IMR-90 (cell line): ENCODE results near the gene MAML3. TPM values are rescaled to one million over a fixed set of nuclear protein-coding genes. Genes with fewer than 3 reads are reported as not detected.

Source experiments
- ATAC-seq: fragments of 200-7000 bp; cut with Tn5 transposase; 2 replicates; pipeline ENCODE4 v1.9.1; 2020; ENCODE audit warnings: low read depth, mild to moderate bottlenecking, moderate library complexity
- BruUV-seq: library from RNA; stranded (reverse); fragments of 400-500 nt; replicated peaks from 2 replicates; lab custom pipeline; 2021; lab: Mats Ljungman, UMichigan
- CTCF ChIA-PET: fragments of 300-600 bp; formaldehyde crosslinking; extraction: SDS; loops from one replicate; lab custom pipeline; 2021; ENCODE audit warnings: antibody characterized with exemption; lab: Yijun Ruan, JAX
- POLR2A ChIA-PET: fragments of 300-600 bp; sonication (Branson Sonifier 250); formaldehyde crosslinking; loops from one replicate; lab custom pipeline; 2022; ENCODE audit warnings: antibody characterized with exemption; ENCODE audit not compliant: unreplicated experiment; lab: Charles Lee
- DNase-seq: peaks from one replicate; pipeline ENCODE4 v3.0.0; 2013
- H2AFZ ChIP-seq: replicated peaks from 2 replicates; pipeline ENCODE3; 2013; ENCODE audit warnings: low read length, mild to moderate bottlenecking; ENCODE audit not compliant: poor library complexity
- H2AK5ac ChIP-seq: 2 replicates; pipeline ENCODE4 v1.6.1; 2013; ENCODE audit warnings: low read depth, low read length, inconsistent platforms
- H2AK9ac ChIP-seq: replicated peaks from 2 replicates; pipeline ENCODE3; 2013; ENCODE audit warnings: mild to moderate bottlenecking, low read depth, low read length, moderate library complexity; ENCODE audit not compliant: poor library complexity
- H2BK120ac ChIP-seq: 2 replicates; pipeline ENCODE4 v1.6.1; 2013; ENCODE audit warnings: low read depth, low read length, inconsistent platforms
- H2BK15ac ChIP-seq: 3 replicates; pipeline ENCODE4 v1.6.1; 2013; ENCODE audit warnings: low read depth, low read length, inconsistent platforms
- H2BK20ac ChIP-seq: 2 replicates; pipeline ENCODE4 v1.6.1; 2013; ENCODE audit warnings: low read depth, mild to moderate bottlenecking, inconsistent platforms, low read length, moderate library complexity
- H2BK5ac ChIP-seq: 2 replicates; pipeline ENCODE4 v1.6.1; 2013; ENCODE audit warnings: mild to moderate bottlenecking, low read depth, low read length, inconsistent platforms; ENCODE audit not compliant: poor library complexity, severe bottlenecking
- H3K14ac ChIP-seq: replicated peaks from 2 replicates; pipeline ENCODE4 v1.6.1; 2013; ENCODE audit warnings: low read depth, low read length, inconsistent platforms
- H3K18ac ChIP-seq: 2 replicates; pipeline ENCODE4 v1.6.1; 2013; ENCODE audit warnings: low read depth, low read length, control low read depth
- H3K23ac ChIP-seq: 2 replicates; pipeline ENCODE4 v1.6.1; 2013; ENCODE audit warnings: low read depth, low read length, inconsistent platforms
- H3K27ac ChIP-seq: 2 replicates; pipeline ENCODE4 v1.5.1; 2013; ENCODE audit warnings: mild to moderate bottlenecking, control low read depth, low read length; ENCODE audit not compliant: insufficient read depth
- H3K27me3 ChIP-seq: 2 replicates; pipeline ENCODE4 v1.6.1; 2013; ENCODE audit warnings: low read length; ENCODE audit not compliant: control insufficient read depth, insufficient read depth
- H3K36me3 ChIP-seq: 2 replicates; pipeline ENCODE4 v1.6.1; 2013; ENCODE audit warnings: low read length, mixed read lengths; ENCODE audit not compliant: control insufficient read depth, insufficient read depth
- H3K4ac ChIP-seq: 2 replicates; pipeline ENCODE4 v1.6.1; 2013; ENCODE audit warnings: low read depth, low read length, inconsistent platforms
- H3K4me1 ChIP-seq: 2 replicates; pipeline ENCODE4 v1.6.1; 2013; ENCODE audit warnings: low read length, mixed read lengths; ENCODE audit not compliant: control insufficient read depth, insufficient read depth
- H3K4me2 ChIP-seq: 2 replicates; pipeline ENCODE4 v1.6.1; 2013; ENCODE audit warnings: low read depth, mild to moderate bottlenecking, control low read depth, low read length, moderate library complexity
- H3K4me3 ChIP-seq: 2 replicates; pipeline ENCODE4 v1.5.1; 2013; ENCODE audit warnings: low read depth, mild to moderate bottlenecking, control low read depth, low read length, moderate library complexity; ENCODE audit not compliant: insufficient read depth
- H3K56ac ChIP-seq: 2 replicates; pipeline ENCODE4 v1.6.1; 2013; ENCODE audit warnings: low read length, inconsistent platforms; ENCODE audit not compliant: insufficient read depth; ENCODE audit errors: extremely low read depth
- H3K79me1 ChIP-seq, 2 experiments: 2 replicates each; pipeline ENCODE4 v1.6.1; 2013; ENCODE audit warnings: low read length in 2 of 2, inconsistent platforms in 1 of 2, low read depth in 1 of 2
- H3K9ac ChIP-seq: 2 replicates; pipeline ENCODE4 v1.6.1; 2013; ENCODE audit warnings: low read depth, low read length, control low read depth
- H3K9me1 ChIP-seq: 2 replicates; pipeline ENCODE4 v1.6.1; 2013; ENCODE audit warnings: low read length, inconsistent platforms; ENCODE audit not compliant: insufficient read depth
- H3K9me3 ChIP-seq: 2 replicates; pipeline ENCODE4 v1.6.1; 2013; ENCODE audit warnings: low read length; ENCODE audit not compliant: control insufficient read depth, insufficient read depth
- H4K20me1 ChIP-seq: 2 replicates; pipeline ENCODE4 v1.6.1; 2013; ENCODE audit warnings: low read length, inconsistent platforms; ENCODE audit not compliant: insufficient read depth
- H4K5ac ChIP-seq: 2 replicates; pipeline ENCODE4 v1.6.1; 2013; ENCODE audit warnings: mild to moderate bottlenecking, low read depth, low read length, control low read depth
- H4K8ac ChIP-seq, 2 experiments: 2 replicates each; pipeline ENCODE4 v1.6.1; 2013; ENCODE audit warnings: low read depth in 2 of 2, low read length in 2 of 2, control low read depth in 1 of 2, inconsistent platforms in 1 of 2
- H4K91ac ChIP-seq: 2 replicates; pipeline ENCODE4 v1.6.1; 2013; ENCODE audit warnings: low read depth, low read length, inconsistent platforms; ENCODE audit not compliant: insufficient read depth
- BHLHE40 ChIP-seq: fragments of 150-350 bp; IDR thresholded peaks from 2 replicates; pipeline ENCODE4 v1.6.1; 2016; ENCODE audit warnings: mild to moderate bottlenecking, low read depth, low read length
- CEBPB ChIP-seq: IDR thresholded peaks from 2 replicates; pipeline ENCODE4 v1.6.1; 2012; ENCODE audit warnings: low read depth, low read length, improper control_type of control experiment
- FOS ChIP-seq: fragments of 150-350 bp; IDR thresholded peaks from 2 replicates; pipeline ENCODE4 v1.6.1; 2016; ENCODE audit warnings: low read depth, low read length
- MAZ ChIP-seq: IDR thresholded peaks from 2 replicates; pipeline ENCODE4 v1.6.1; 2012; ENCODE audit warnings: low read depth, mild to moderate bottlenecking, low read length, improper control_type of control experiment, moderate library complexity, borderline replicate concordance
- MXI1 ChIP-seq: IDR thresholded peaks from 2 replicates; pipeline ENCODE4 v1.6.1; 2012; ENCODE audit warnings: low read depth, mild to moderate bottlenecking, low read length, moderate library complexity, borderline replicate concordance
- NFE2L2 ChIP-seq: fragments of 150-350 bp; IDR thresholded peaks from 2 replicates; pipeline ENCODE4 v1.6.1; 2016; ENCODE audit warnings: low read depth, mild to moderate bottlenecking, low read length
- POLR2A ChIP-seq: IDR thresholded peaks from 2 replicates; pipeline ENCODE4 v1.6.1; 2012; ENCODE audit warnings: mild to moderate bottlenecking, low read depth, low read length
- RAD21 ChIP-seq: IDR thresholded peaks from 2 replicates; pipeline ENCODE4 v1.6.1; 2012; ENCODE audit warnings: low read length, improper control_type of control experiment
- RCOR1 ChIP-seq: IDR thresholded peaks from 2 replicates; pipeline ENCODE4 v1.6.1; 2012; ENCODE audit warnings: mild to moderate bottlenecking, low read length, improper control_type of control experiment; ENCODE audit not compliant: insufficient replicate concordance
- RFX5 ChIP-seq: IDR thresholded peaks from 2 replicates; pipeline ENCODE4 v1.8.0; 2012; ENCODE audit warnings: low read depth, mild to moderate bottlenecking, low read length, moderate library complexity
- SMC3 ChIP-seq: fragments of 150-350 bp; IDR thresholded peaks from 2 replicates; pipeline ENCODE4 v1.6.1; 2016; ENCODE audit warnings: low read depth, mild to moderate bottlenecking, antibody characterized with exemption, low read length, moderate library complexity
- WGBS, 2 experiments: methylation state at CpG; one replicate each; pipeline versions ENCODE4 v1.1.5 to v1.1.7; 2013; ENCODE audit warnings: missing lambda C conversion rate in 2 of 2; ENCODE audit not compliant: insufficient read length in 1 of 2; ENCODE audit errors: extremely low coverage in 2 of 2; 5-methylcytosine and 5-hydroxymethylcytosine counted together
- dilution Hi-C: fragments of 300-500 bp; cut with HindIII; formaldehyde crosslinking; loops from one replicate; pipeline ENCODE4 v1.14.3; 2018; ENCODE audit warnings: low sequenced_read_pairs; ENCODE audit not compliant: unreplicated experiment
- in situ Hi-C: fragments of 300-500 bp; cut with MboI; formaldehyde crosslinking; loops from 3 replicates; pipeline ENCODE4 v1.14.3; 2019; ENCODE audit warnings: low sequenced_read_pairs, inconsistent platforms, mixed read lengths
- intact Hi-C: fragments of 100-400 bp; cut with micrococcal nuclease; formaldehyde crosslinking; loops from 2 replicates; pipeline ENCODE4 v1.10.0; 2022
- polyA plus RNA-seq, 3 experiments: library from polyadenylated mRNA; depleted of rRNA; stranded (reverse); fragments of >200 nt; gene quantifications; 2 replicates each; pipeline ENCODE4 v1.2.3, GENCODE V29; 2012; ENCODE audit warnings: low replicate concordance in 1 of 3
- total RNA-seq: library from RNA; depleted of rRNA; stranded (reverse); fragments of >200 nt; gene quantifications from 2 replicates; pipeline ENCODE4 v1.2.3, GENCODE V29; 2012
- TF ChIP-seq, protein P1 (sequence below): conservative IDR thresholded peaks from 2 replicates; pipeline ENCODE4 v1.5.1; 2012; ENCODE audit warnings: mild to moderate bottlenecking, low read depth, low read length, improper control_type of control experiment
- TF ChIP-seq, protein P2 (sequence below): fragments of 150-350 bp; IDR thresholded peaks from 2 replicates; pipeline ENCODE4 v1.6.1; 2017; ENCODE audit warnings: mild to moderate bottlenecking, antibody characterized with exemption, low read length, low read depth

MAML3 gene
- total and polyA plus RNA-seq, 2 of the 4 experiments (the other 2 are of a cell fraction) = 0.90 to 1.7 TPM

DNA sequence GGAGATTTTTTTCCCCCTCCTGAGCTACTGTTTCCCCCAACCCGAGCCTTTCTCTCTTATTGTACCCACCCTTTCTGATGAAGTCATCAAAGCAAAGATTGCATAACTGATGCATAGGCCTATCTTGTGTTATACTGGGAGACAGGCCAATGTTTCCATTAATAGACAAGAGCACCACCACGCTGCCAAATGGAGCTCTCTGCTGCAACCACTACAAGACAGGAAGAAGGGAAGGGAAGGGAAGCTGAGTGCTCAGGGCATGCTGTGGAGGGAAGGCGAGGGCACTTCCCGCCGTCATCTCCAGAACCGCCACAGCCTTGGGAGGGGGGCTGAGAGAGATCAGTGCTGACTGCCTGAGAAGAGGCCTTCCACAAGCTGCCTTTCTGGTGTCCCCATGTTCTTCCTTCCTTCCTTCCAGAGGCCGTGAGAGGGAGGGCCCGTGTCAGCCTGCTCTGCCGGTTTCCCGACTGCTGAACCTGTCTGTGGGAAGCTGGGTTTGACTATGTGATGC is 413.4 kb downstream of the MAML3 start (continued):
- peak; percentile 99 for TF ChIP-seq CEBPB

DNA sequence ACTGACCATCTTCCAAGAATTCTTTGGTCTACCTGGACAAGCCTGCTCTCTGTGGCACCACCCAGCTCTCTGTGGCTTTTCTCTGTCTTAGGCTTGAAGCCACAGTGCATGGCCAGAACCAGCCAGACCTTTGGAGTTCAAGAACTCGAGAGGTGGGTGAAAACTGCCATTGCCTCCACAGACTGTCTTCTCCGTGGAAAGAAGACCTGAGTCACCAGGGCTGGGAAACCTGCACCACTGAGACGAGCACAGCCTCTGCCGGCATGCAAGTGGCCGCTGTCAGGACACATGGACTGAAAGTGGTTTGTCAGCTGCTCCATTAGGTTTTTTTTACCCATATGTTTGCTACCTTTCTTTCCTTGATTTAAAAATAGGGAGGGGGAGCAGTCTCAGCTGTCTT is 413.9 kb downstream of the MAML3 start:
- H2AK5ac ChIP-seq = peak overlapping the region; percentile 49
- H4K5ac ChIP-seq = no peak overlapping the region
- no peak overlapping the region for H3K27ac ChIP-seq
- H4K20me1 ChIP-seq = no peaks in the 10 kb centered on the region
- no CpG with 5 or more reads among the region's 5 CpGs for WGBS, 2 experiments
- intact Hi-C loops (no loop called here), dilution Hi-C loops (no loop called here), in situ Hi-C loops (loop anchor here (5.0 kb wide), 1 partner anchor 267 kb away; no protein-coding TSS in a partner anchor)
- peak overlapping the region; percentile 73 for H2AFZ ChIP-seq
- H2BK120ac ChIP-seq = no peak overlapping the region
- no peaks in the 10 kb centered on the region; a peak in 1 of 4 replicates for H3K79me1 ChIP-seq
- H3K9me1 ChIP-seq = no peaks in the 10 kb centered on the region; the same call in 1 of the 2 replicates
- no peak overlapping the region for H3K4me3 ChIP-seq
- H2BK20ac ChIP-seq = no peak overlapping the region
- H3K4me2 ChIP-seq = peak overlapping the region; percentile 17; the same call in 1 of the 2 replicates
- H3K27me3 ChIP-seq = no peaks in the 10 kb centered on the region
- H4K8ac ChIP-seq = 0 out of 4 replicates have a peak overlapping the region, but pooled peaks of 1 of the 2 experiments have one; percentile 10
- no peak overlapping the region for H2BK15ac ChIP-seq
- H3K56ac ChIP-seq = no peak overlapping the region
- BruUV-seq = no TSS peak
- POLR2A ChIA-PET = no interaction called here
- H4K91ac ChIP-seq = no peak overlapping the region
- peaks cover 9% of the 10 kb centered on the region for H3K4me1 ChIP-seq
- H3K4ac ChIP-seq = peak overlapping the region; percentile 60; the same call in 1 of the 2 replicates
- no peak overlapping the region for H3K23ac ChIP-seq
- no peak overlapping the region for H2BK5ac ChIP-seq
- DNase-seq = no peak
- ATAC-seq = peak; percentile 58
- no peak overlapping the region for H3K9ac ChIP-seq
- H2AK9ac ChIP-seq = no peak overlapping the region
- CTCF ChIA-PET = interaction anchor here (0.6 to 1.7 kb wide), 5 partner anchors 83 to 407 kb away, joined by 3 to 6 read pairs (median 4); no protein-coding TSS in a partner anchor
- H3K18ac ChIP-seq = no peak overlapping the region
- H3K9me3 ChIP-seq = no peaks in the 10 kb centered on the region
- peak overlapping the region; percentile 45; the same call in 1 of the 2 replicates for H3K14ac ChIP-seq
- no peaks in the 10 kb centered on the region for H3K36me3 ChIP-seq
- no peak for TF ChIP-seq POLR2A
- TF ChIP-seq FOS = no peak
- TF ChIP-seq RAD21 = no peak
- TF ChIP-seq, protein P1, sequence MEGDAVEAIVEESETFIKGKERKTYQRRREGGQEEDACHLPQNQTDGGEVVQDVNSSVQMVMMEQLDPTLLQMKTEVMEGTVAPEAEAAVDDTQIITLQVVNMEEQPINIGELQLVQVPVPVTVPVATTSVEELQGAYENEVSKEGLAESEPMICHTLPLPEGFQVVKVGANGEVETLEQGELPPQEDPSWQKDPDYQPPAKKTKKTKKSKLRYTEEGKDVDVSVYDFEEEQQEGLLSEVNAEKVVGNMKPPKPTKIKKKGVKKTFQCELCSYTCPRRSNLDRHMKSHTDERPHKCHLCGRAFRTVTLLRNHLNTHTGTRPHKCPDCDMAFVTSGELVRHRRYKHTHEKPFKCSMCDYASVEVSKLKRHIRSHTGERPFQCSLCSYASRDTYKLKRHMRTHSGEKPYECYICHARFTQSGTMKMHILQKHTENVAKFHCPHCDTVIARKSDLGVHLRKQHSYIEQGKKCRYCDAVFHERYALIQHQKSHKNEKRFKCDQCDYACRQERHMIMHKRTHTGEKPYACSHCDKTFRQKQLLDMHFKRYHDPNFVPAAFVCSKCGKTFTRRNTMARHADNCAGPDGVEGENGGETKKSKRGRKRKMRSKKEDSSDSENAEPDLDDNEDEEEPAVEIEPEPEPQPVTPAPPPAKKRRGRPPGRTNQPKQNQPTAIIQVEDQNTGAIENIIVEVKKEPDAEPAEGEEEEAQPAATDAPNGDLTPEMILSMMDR = no peak
- TF ChIP-seq SMC3 = no peak
- TF ChIP-seq RCOR1 = no peak
- no peak for TF ChIP-seq NFE2L2
- no peak for TF ChIP-seq CEBPB
- TF ChIP-seq, protein P2, sequence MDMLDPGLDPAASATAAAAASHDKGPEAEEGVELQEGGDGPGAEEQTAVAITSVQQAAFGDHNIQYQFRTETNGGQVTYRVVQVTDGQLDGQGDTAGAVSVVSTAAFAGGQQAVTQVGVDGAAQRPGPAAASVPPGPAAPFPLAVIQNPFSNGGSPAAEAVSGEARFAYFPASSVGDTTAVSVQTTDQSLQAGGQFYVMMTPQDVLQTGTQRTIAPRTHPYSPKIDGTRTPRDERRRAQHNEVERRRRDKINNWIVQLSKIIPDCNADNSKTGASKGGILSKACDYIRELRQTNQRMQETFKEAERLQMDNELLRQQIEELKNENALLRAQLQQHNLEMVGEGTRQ = no peak
- no peak for TF ChIP-seq MAZ
- TF ChIP-seq MXI1 = no peak
- TF ChIP-seq RFX5 = no peak
- no peak for TF ChIP-seq BHLHE40
